Left kidney (tissue), 2 donors: Measurements from ENCODE around the gene DYNC1LI2. TPM values are rescaled to one million over a fixed set of nuclear protein-coding genes. Genes with fewer than 3 reads are reported as not detected.

Source experiments
- DNase-seq: peaks from one replicate; pipeline ENCODE4 v3.0.0-alpha.2; 2013
- polyA plus RNA-seq: library from polyadenylated mRNA; unstranded; fragments of 120-200 nt; gene quantifications from one replicate; pipeline ENCODE4 v1.2.1, GENCODE V29; 2013; ENCODE audit not compliant: insufficient read length

Gene DYNC1LI2
- polyA plus RNA-seq, 1 donor: 174 TPM

DNA sequence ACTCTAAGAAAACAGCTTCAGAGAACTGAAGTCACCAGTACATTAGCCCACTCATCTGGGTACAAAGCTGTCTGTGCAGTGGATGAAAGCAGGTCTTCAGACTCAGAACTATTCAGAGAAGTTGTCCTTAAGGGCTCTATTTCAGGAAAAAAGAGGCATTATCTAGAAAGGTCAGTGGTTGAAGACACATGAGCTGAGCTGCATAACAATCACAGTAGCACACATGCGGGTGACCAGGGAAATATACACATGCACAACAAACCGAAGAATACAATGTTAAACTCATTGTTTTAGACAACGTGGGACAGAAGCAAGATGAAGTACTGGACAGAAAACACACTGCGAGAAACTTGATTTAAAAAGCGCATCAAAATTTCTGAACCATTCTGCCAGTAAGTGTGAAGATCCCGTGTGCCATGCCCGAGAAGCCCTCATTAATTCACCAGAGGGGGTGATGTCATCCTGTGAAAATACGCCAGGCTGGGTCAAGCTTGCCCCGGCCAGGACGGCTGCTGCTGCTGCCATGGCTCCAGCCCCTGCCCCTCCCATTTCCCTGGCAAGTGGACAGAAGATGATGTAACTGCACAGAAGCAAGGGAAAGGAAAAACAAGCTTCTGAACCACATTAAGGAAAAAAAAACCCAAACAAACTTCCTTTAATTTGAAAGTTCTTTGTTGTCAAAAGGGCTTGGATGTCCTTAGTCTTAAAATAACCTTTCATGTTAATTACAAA, 10.1 kb downstream of the DYNC1LI2 start:
- peak; percentile 60 for DNase-seq

DNA sequence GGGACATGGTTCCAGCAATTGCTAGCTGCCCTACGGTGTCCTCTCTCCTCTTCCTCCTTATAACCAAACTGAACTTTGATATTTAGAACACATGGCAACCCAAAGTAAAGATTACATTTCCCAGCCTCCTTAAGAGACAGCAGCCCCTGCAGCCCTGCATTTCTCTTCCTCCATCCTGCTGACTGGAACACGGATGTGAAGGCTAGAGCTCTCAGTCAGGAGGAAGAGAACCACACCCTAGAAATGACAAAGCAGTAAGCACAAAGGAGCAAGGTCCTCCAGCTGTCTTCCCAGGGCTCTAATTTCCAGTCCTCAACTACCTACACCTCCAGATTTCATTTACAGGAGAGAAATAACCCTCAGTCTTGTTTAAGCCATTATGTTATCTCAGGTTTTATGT, 10.9 kb downstream of the DYNC1LI2 start:
- no peak for DNase-seq

DNA sequence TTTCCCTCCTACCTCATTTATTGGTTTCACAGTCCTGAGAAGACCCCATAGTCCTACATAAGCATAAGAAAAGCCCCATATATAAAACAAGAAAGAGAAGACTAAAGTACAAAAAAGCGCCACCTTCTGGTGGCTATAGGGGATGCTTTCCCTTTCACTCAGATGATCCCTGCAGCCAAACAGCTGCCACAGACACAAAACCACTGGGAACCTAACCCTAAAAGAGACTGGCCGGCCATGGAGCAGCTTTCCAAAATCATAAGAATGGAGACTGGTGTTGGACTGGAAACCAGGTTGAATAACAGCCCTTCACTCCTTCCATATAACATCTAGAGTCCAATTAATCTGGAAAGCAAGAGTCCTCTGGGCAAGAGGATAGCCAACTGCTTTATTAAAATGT, 11.4 kb downstream of the DYNC1LI2 start:
- no peak for DNase-seq

DNA sequence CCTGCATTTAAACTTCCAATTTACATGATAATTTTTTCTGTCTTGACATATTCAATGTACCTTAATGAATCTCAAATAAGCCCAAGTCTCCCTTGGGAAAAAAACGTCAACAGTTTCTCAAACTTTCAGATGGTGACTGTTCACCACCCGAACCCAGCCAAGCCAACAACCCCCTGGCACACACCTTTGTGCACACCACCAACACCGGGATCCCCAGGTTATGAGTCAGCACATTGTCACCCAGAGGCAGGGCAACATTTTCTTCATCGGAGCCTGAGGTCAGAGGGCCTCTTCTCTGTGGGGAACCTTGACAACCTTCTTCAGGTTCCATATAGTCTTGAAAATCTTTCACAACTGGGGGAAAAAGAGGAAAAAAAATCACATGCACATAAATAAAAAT, 15.5 kb downstream of the DYNC1LI2 start:
- no peak for DNase-seq

DNA sequence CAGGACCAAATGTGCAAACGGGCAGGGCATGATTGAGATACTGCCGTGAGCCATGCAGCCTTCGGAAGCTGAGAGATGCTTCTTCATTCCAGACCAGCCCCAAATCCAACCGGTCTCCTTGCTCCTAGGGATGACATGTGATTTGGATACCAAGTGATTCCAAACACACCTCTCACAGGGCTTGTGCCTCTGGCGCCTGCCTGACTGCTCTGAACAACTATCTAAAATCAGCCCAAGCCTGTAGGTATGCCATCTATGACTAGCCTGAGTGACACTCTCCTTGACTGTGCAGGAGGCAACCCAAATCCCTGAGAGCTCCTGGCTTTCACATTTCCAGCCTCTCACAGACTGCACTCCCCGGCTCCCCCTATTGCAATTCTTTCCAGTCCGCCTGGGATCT, 20.3 kb downstream of the DYNC1LI2 start:
- DNase-seq: no peak

DNA sequence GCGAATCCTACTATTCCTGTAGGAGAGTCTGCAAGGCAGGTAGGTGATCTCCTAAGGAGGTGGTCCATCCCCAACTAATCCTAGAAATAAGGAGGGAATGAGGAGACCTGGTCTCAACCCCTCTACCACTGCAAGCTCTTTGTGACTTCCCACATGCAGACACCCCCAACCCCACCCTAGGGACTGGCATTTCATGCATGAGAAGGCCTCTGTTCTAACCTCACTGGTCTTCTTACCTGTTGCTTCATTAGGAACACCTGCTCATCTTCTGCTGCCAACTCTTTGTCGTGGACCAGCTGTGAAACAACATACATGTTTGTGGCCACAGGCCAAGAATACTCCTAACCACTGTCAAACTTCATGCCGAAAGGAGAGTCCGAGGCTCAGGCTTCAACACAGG, 22.6 kb downstream of the DYNC1LI2 start:
- no peak for DNase-seq

DNA sequence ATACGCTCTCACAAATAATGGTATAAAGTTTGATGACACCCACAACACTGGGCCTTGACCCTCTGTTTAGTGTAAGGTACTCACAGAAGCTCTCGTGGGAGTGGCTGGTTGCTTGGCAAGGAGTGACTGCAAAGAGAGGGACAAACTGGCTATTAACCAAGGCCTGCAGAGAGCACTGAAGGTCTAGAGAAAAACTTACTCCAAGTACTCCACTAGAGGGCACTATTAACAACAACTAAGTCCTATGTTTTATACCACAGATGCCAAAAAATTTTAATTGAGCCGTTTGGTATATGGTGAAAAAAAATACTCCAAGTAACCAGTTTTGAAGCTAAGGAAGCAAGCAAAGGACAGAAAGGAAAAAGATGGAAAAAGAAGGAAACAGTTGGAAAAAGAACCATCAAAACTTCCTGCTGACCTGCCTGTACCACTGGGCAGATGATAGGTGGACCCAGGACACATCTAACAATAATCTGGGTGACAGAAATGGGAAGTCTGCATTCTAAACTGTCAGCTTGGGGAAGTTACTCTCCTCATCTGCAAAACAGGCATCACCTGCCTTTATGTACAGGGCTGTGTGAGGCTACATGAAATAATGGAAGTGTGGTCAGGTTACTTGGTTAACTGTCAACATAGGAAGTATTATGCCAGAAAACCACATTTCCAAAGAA, 23.2 kb downstream of the DYNC1LI2 start:
- DNase-seq: no peak

DNA sequence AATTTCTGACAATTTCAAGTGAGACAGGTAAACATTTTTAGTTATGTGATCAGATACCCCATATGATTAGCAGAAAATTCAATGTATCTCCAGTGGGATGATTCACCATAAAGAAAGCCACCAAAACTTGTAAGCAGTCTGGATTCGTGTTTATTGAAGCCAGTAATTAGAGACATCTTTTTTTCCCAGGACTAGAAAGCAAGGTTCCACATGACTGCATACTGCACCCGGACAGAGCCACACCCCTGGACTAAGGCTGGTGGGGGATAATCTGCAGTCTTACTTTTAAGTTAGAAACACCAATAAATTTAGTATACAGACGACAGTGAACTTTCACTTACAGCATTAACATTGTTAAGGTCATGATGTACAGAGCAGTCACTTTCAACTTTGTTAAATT, 30.6 kb downstream of the DYNC1LI2 start:
- no peak for DNase-seq

DNA sequence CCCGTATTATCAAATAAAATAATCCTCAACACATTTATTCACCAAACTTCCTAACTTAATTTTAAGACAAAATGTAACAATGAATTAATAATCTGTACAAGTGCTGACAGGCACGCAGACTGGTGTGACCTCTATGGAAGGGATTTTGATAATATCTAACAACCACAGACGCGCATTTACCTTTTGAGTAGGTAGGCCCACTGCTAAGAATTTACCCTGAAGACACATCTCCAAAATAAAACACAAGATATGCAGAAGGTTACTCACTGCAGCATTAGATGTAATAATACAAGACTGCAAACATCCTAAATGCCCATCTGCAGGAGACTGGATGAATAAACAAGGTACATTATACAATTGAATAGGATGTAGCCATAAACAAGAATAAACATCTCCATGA, 32.2 kb downstream of the DYNC1LI2 start:
- no peak for DNase-seq

DNA sequence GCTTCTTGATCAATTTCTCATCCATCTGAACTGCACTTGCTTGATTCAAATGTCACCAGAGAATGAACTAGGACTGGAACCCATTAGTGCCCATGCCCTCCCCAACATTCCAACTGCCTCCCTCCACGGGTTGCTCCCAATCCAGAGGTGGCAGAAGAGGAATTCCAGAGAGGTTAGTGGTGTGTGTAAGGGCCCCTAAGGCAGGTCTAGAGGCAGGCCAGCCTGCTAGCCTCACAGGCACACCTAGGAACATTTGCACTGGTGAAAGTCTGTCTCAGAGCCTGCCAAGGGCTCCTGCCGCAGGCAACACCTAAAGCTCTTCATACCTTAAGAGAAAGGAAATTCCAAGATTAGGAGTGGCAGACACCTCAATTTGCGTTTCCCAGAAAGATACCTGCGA, 33.6 kb downstream of the DYNC1LI2 start:
- DNase-seq: no peak

DNA sequence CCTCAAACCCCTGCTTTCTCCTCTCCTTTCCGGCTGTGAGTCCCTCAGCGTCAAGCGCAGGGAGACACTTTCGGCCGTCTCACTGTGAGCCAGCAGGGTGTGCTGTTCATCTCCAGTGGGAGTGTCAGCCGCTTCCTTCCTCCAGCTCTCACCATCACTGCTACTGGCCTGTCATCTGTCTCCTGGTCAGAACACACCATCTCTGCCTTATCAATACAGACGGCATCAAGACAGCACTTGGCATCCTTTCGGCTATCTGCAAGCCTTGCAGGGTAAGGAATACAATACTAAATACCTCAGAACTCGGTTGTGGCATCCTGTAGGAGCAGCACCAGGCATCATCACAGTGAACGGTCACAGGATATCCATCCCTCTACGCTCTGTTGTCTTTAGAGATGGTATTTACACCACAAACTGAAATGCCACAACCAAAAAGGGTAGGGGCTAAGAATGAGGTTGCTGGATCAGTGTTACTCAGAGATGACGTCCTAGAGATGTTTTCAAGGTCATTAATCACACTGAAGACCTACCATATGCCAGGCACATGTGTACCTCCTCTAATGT, 34.2 kb downstream of the DYNC1LI2 start:
- DNase-seq: no peak

DNA sequence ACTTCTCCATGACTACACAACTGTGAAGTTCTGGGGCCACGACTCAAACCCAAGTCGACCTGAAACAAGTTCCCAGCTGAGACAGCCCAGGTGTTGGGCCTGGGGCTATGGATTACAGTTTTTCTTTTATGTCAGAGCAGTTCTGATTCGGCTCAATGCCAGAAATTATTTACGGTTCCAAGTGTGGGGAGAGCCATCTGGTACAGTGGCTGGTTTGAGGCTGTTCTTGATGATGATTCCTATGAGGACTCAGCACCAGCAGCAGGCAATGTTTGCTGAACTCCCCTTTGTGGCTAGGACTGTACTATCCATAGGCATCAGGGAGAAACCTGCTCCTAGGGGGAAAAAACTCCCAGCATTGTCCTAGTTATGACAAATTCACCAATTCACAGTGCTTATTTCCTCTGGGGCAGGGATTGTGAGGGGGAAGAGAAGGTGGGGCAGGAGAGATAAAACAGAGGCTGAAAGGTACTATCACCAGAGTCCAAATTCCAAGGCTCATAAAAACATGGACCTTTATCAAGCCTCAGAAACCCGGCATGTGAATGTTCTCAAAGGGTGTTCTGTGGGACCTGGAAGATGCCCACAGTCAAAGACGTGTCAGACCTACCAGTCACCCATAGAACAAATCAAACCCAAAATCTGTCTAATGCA, 36.6 kb downstream of the DYNC1LI2 start:
- no peak for DNase-seq

DNA sequence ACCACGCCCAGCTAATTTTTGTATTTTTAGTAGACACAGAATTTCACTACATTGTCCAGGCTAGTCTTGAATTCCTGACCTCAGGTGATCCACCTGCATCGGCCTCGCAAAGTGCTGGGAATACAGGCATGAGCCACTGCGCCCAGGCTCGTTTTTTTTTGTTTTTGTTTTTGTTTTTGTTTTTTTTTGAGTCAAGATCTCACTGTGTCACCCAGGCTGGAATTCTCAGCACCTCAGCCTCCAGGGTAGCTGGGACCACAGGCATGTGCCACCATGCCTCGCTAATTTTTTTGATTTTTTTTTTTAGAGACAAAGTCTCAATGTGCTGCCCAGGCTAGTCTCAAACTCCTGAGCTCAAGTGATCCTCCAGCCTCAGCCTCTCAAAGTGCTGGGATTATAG, 37.3 kb downstream of the DYNC1LI2 start:
- no peak for DNase-seq

DNA sequence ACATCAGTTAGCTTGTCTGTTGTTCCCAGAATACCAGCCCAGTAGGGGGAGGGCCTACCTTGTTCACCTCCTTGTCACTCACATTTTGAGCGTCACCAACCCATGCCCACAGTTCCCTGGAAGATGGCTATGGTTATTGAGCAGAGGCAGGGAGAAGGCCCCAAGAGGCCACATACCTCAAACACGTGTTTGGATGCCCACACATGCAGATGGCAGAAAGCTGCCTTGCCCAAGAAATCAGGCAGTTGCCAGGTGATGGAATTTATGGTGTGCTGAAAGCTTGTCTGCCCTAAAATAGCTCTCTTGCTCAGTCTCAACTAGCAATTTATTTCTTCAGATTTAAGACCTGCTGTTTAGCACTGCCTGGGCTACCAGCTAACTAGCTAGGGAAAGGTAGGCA, 38.3 kb downstream of the DYNC1LI2 start:
- no peak for DNase-seq

DNA sequence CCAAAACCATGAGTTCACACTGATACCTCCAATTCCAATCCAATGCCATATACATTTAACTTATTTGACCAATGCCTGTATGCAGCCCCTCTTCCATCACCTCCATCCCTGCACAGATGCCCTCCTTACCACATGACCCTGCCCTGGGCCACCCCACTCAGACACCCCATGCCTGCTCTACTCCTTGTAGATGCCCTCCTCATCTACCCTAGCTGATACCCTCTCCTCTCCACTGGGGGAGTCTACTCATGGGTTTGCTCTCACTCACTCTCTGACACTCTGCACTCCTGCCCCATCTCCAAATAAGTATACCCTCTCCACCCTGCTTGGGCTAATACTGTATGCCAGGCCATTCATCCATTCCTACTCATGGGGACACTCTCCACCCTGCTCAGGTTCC, 38.9 kb downstream of the DYNC1LI2 start:
- no peak for DNase-seq

DNA sequence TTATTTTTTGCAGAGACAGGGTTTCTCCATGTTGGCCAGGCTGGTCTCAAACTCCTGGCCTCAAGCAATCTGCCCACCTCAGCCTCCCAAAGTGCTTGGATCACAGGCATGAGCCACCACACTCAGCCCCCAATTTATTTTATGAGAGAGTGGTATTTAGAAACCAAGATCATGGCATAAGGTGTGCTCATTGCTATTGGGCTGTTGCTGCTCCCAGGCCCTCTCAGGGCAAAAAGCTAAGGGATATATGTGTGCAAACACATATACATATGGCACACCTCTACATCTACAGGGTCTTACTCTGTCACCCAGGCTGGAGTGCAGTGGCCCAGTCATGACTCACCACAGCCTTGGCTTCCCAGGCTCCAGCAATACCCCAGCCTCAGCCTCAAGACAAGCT, 39.8 kb downstream of the DYNC1LI2 start:
- no peak for DNase-seq

DNA sequence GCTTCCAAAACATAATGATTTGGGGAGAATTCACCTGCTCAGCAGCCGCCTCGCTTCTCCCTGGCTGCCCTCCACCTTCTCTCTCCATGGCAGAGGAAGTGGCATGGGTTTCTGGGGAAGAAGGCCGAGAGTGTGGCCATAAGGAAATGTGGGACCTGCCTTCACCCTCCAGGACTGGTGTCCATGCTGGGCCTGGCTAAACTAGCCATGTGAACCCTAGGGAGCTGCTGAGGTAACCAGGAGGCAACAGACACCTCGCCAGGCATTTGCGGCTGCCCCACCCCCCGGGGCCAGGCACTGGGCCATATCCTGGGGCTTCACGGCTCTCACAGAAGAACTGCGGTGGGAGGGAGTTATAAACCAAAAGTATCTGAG, 44.9 kb downstream of the DYNC1LI2 start:
- no peak for DNase-seq

DNA sequence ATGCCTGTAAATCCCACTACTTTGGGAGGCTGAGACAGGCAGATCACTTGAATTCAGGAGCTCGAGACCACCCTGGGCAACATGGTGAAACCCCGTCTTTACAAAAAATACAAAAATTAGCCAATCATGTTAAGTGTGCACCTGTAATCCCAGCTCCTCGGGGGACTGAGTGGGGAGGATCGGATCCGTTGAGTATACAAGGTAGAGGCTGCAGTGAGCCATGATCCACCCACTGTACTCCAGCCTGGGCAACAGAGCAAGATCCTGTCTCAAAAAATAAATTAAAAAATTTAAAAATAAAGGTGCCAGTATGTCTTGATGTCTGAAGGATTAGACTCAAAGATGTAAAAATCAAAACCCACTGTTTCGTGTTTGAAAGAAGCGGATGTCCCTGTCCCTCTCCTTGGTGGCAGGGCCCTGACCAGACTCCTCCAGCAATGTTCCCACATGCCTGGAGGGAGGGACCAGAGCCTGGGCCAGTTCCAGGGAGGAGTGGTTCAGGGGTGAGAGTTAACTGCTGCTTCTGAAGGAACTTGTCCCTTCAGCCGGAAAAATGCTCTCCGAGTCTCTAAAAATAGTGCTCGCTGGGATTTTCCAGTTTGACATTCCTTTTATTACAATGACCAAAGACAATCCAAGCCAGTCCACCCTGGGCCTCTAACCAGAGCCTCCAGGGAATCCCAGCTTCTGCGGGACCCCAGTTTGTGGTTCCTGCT, 45.5 kb downstream of the DYNC1LI2 start:
- DNase-seq: no peak

DNA sequence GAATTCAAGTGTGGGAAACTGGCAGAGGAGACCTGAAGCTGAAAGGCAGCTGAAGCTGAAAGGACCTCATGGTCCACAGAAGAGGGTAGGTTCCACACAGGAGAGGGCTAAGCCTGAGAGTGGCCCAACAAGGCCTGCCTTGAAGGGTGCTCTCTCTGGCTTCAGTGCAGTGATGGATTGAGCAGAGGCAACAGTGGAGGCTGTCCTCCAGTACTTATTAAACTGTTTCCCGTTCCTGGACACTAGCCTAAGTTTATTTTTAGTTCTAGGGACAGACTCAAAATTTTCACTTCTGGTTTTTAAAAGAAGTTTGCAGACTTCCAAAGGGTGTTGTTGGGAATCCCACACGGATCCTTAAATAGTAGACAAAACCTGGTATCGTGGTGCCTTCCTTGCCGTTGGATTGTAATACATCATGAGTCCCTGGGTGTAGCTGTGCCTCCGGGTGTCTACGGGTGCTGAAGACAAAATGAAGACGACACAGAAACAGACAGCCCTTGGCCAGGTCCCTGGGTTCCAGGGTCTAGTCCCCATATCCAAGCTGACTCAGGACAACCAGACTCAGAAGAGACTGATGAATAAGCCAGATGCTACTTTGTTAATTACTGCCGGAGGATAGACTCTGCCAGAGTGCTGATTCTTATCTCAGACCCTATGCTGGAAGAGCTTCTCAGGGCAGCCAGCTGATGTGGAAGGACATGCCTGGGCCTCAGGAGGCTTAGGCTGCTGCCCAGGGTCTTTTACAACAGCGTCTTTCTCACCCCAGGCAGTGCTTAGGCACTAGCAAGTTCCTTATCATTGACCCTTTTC, 47.8 kb downstream of the DYNC1LI2 start:
- no peak for DNase-seq

DNA sequence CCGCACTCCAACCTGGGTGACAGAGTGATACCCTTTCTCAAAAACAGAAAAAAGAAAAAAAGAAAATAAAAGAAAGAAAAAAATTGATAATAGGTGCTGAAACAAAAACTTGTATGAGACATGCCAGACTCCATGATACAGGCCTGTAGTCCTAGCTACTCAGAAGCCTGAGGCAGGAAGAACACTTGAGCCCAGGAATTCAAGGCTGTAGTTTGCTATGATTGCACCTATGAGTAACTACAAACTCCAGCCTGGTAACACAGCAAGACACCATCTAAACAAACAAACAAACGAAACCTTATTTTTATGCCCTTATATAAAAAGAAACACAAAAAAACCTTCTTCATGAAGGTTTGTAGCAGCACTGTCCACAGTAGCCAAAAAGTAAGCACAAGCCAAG, 49.9 kb downstream of the DYNC1LI2 start:
- DNase-seq: no peak

DNA sequence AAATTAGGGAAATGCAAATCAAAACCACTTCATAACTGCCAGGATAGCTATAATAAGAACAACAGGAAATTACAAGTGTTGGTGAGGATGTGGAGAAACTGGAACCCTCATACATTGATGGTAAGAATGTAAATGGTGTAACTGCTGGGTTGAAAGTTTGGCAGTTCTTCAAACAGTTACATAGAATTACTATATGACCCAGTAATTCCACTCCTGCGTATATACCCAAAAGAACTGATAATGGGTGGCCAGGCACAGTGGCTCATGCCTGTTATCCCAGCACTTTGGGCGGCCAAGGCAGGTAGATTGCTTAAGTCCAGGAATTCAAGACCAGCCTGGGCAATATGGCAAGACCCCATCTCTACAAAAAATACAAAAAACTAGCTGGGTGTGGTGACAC, 50.4 kb downstream of the DYNC1LI2 start:
- DNase-seq: no peak

DNA sequence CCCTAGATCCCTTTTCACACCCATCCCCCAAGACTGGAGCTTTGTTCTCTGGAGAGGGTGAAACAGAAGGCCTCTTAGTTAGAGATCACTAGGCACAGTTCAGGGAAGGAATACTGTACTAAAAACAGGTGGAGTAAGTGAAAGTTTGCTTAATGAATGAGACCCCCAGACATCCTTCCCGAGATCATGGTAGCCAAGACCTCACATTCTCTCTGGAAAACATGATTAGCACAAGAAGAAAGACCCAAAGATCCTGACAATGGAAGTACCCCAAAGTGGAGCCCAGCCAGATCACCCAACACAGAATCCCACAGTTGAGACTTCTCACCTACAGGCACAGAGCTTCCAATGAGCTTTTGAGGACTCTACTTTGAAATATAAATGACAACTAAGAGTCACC, 51.5 kb downstream of the DYNC1LI2 start:
- DNase-seq: no peak
